Sigmoid colon (tissue), 4 donors: Measurements from ENCODE around the gene WNT5B.

ENCODE experiments used
- POLR2A ChIP-seq, 2 donors: fragments of 450-650 bp; IDR thresholded peaks; one replicate each; pipeline ENCODE4 v1.6.1; 2016; ENCODE audit warnings: antibody characterized with exemption in 2 of 2, mild to moderate bottlenecking in 2 of 2, moderate library complexity in 2 of 2
- POLR2AphosphoS5 ChIP-seq, 4 donors: sonication (generic); formaldehyde crosslinking; IDR thresholded peaks; one replicate each; pipeline ENCODE4 v1.6.1; 2017; ENCODE audit warnings: antibody characterized with exemption in 4 of 4
- TF ChIP-seq, protein P1 (sequence below), 4 experiments: fragments of 450-650 bp in 3 of 4; fragments of 200-600 bp in 1 of 4; IDR thresholded peaks; one replicate each; pipeline ENCODE4 v1.5.1; 2016 to 2019; ENCODE audit warnings: antibody characterized with exemption in 4 of 4, mild to moderate bottlenecking in 3 of 4, moderate library complexity in 2 of 4

DNA sequence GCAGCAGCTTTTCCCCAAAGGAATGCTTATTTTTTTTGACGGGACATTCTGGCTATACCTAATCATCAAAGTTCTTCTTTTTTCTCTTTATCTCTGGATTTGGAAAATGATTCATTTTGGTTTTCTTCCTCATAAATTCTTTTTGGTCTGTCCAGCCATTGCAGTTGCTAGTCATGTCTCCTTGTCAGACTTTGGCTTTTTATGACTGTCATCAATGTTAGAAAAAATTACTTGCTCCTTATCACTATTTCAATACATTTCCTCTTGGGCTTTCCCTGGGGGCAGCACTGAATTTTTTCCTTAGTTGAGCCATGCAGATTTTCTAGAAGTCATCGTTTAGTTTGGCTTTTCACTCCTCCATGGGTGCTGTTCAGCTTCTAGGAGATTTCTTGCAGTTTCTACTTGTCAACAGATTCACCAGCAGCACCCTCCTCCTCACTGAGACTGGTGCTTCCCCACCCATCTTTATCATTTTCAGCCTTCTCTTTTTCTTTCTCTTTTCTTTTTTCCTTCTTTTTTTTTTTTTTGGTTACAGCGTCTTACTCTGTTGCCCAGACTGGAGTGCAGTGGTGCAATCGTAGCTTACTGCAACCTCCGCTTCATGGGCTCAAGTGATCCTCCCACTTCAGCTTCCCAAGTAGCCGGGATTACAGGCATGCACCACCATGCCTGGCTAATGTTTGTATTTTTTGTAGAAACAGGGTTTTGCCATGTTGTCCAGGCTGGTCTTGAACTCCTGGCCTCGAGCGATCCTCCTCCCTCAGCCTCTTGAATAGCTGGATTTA lies 67.0 kb downstream of the WNT5B start:
- TF ChIP-seq POLR2AphosphoS5 (IDR thresholded peaks at IDR 0.05) (no peak), POLR2A (IDR thresholded peaks at IDR 0.05) (no peak)
- TF ChIP-seq, protein P1, sequence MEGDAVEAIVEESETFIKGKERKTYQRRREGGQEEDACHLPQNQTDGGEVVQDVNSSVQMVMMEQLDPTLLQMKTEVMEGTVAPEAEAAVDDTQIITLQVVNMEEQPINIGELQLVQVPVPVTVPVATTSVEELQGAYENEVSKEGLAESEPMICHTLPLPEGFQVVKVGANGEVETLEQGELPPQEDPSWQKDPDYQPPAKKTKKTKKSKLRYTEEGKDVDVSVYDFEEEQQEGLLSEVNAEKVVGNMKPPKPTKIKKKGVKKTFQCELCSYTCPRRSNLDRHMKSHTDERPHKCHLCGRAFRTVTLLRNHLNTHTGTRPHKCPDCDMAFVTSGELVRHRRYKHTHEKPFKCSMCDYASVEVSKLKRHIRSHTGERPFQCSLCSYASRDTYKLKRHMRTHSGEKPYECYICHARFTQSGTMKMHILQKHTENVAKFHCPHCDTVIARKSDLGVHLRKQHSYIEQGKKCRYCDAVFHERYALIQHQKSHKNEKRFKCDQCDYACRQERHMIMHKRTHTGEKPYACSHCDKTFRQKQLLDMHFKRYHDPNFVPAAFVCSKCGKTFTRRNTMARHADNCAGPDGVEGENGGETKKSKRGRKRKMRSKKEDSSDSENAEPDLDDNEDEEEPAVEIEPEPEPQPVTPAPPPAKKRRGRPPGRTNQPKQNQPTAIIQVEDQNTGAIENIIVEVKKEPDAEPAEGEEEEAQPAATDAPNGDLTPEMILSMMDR (IDR thresholded peaks at IDR 0.05) = no peak
